Choroid plexus epithelial cell (primary cell): ENCODE measurements around the gene SRCAP.

ENCODE experiments used
- DNase-seq: peaks from one replicate; pipeline ENCODE4 v3.0.0-alpha.2; 2010; ENCODE audit warnings: low read depth
- H3K4me3 ChIP-seq: 2 replicates; pipeline ENCODE4 v1.5.1; 2011; ENCODE audit warnings: low read depth, mild to moderate bottlenecking, control low read depth, low read length, moderate library complexity
- CTCF ChIP-seq: conservative IDR thresholded peaks from 2 replicates; pipeline ENCODE4 v1.5.1; 2011; ENCODE audit warnings: low read depth, mild to moderate bottlenecking, control low read depth, inconsistent platforms, low read length, moderate library complexity

SRCAP gene

GRCh38 chr16:30762991-30763725 is 64.2 kb downstream of the SRCAP start:
- TF ChIP-seq CTCF: no peak
- DNase-seq: no peak
- peak overlapping the region; percentile 98 for H3K4me3 ChIP-seq

- TF ChIP-seq CTCF: no peak
- no peak for DNase-seq
- H3K4me3 ChIP-seq: no peak overlapping the region
Observed at GRCh38 chr16:30764086-30764485, 65.1 kb downstream of the SRCAP start.

GRCh38 chr16:30764816-30765465 is 66.0 kb downstream of the SRCAP start:
- no peak for TF ChIP-seq CTCF
- DNase-seq: no peak

GRCh38 chr16:30766206-30766932 is 67.4 kb downstream of the SRCAP start:
- no peak for DNase-seq
- no peak for TF ChIP-seq CTCF
- no peak overlapping the region for H3K4me3 ChIP-seq

More at GRCh38 chr16:30764816-30765465, 66.0 kb downstream of the SRCAP start:
- no peak overlapping the region for H3K4me3 ChIP-seq

- no peak for TF ChIP-seq CTCF
- DNase-seq: no peak
- no peak overlapping the region for H3K4me3 ChIP-seq
Observed at GRCh38 chr16:30766933-30767284, 67.9 kb downstream of the SRCAP start.

GRCh38 chr16:30767767-30768465 is 68.9 kb downstream of the SRCAP start:
- TF ChIP-seq CTCF: no peak
- no peak overlapping the region for H3K4me3 ChIP-seq
- DNase-seq: no peak
